HCT116 (cell line): ENCODE results near the gene C19orf38.

Experiments
- CBX3 ChIP-seq: IDR thresholded peaks from 2 replicates; pipeline ENCODE4 v1.6.1; 2012; ENCODE audit warnings: low read depth
- EGR1 ChIP-seq: IDR thresholded peaks from 2 replicates; pipeline ENCODE4 v1.6.1; 2012; ENCODE audit warnings: low read depth
- EZH2 ChIP-seq: fragments of 200-600 bp; sonication (generic); IDR thresholded peaks from 2 replicates; pipeline ENCODE4 v1.6.1; 2017; ENCODE audit warnings: antibody characterized with exemption, mixed run types
- EZH2phosphoT487 ChIP-seq: fragments of 200-600 bp; IDR thresholded peaks from 2 replicates; pipeline ENCODE4 v1.6.1; 2018; ENCODE audit warnings: antibody characterized with exemption, borderline replicate concordance
- POLR2A ChIP-seq: IDR thresholded peaks from 2 replicates; pipeline ENCODE4 v1.7.0; 2011; ENCODE audit warnings: borderline replicate concordance; ENCODE audit not compliant: insufficient read depth, insufficient read length; ENCODE audit errors: extremely low read depth
- POLR2AphosphoS5 ChIP-seq: IDR thresholded peaks from 2 replicates; pipeline ENCODE4 v1.6.1; 2011; ENCODE audit warnings: mild to moderate bottlenecking, low read depth, low read length, moderate library complexity
- REST ChIP-seq: IDR thresholded peaks from 2 replicates; pipeline ENCODE4 v1.6.1; 2012; ENCODE audit warnings: low read depth
- TCF7L2 ChIP-seq: IDR thresholded peaks from 2 replicates; pipeline ENCODE4 v1.7.0; 2011; ENCODE audit warnings: borderline replicate concordance, inconsistent platforms; ENCODE audit not compliant: insufficient read depth, insufficient read length; ENCODE audit errors: extremely low read depth
- YY1 ChIP-seq: IDR thresholded peaks from 2 replicates; pipeline ENCODE4 v1.6.1; 2011; ENCODE audit warnings: low read length, low read depth, moderate library complexity, mild to moderate bottlenecking; ENCODE audit not compliant: insufficient replicate concordance; ENCODE audit errors: extremely low read depth
- ZNF274 ChIP-seq: fragments of 200-500 bp; sonication (Bioruptor generic); IDR thresholded peaks from 2 replicates; pipeline ENCODE4 v1.6.1; 2014; ENCODE audit warnings: mild to moderate bottlenecking, low read depth, low read length, inconsistent platforms
- TF ChIP-seq, protein P1 (sequence below), 3 experiments: fragments of 200-600 bp in 1 of 3; sonication (generic) in 1 of 3; IDR thresholded peaks in 2 of 3; conservative IDR thresholded peaks in 1 of 3; 2 replicates each; pipeline ENCODE4 v1.5.1; 2012 to 2017; ENCODE audit warnings: low read depth in 2 of 3, low read length in 2 of 3, antibody characterized with exemption in 1 of 3, borderline replicate concordance in 1 of 3, control low read depth in 1 of 3, mild to moderate bottlenecking in 1 of 3, mixed read lengths in 1 of 3, mixed run types in 1 of 3, moderate library complexity in 1 of 3; ENCODE audit not compliant: insufficient read depth in 1 of 3
- TF ChIP-seq, protein P2 (sequence below): IDR thresholded peaks from 2 replicates; pipeline ENCODE4 v1.6.1; 2011; ENCODE audit warnings: mild to moderate bottlenecking, low read length, moderate library complexity; ENCODE audit not compliant: insufficient replicate concordance; ENCODE audit errors: extremely low read depth

DNA sequence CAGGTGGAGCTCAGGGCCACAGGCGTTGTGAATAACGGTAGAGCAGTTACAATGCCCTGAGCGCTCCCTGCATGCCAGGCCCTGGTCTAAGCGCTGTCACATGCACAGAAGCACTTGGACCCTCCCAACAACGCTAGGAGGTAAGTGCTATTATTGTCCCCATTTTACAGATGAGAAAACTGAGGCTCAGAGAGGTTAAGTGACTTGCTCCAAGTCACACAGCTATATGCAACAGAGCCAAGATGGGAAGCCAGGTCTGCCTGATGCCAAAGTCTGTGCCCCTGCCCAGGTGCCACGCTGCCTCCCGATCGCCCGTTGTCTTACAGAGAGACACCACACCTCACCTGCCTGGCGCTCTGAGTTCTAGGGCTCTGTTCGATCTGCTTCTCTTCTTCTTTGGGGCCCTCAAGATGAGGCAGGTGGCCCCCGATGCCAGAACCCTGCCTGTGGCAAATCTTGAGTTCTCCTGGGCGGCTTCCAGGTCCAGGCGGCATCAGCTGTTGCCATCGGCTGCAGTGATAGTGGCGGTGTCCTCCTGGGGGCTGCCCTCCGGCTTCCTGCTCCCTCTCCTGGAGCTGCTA, 60.3 kb downstream of the C19orf38 start:
- TF ChIP-seq POLR2A (no peak), REST (no peak), CBX3 (no peak), POLR2AphosphoS5 (no peak), EZH2phosphoT487 (no peak), EGR1 (no peak), YY1 (no peak), TCF7L2 (no peak), EZH2 (no peak), ZNF274 (no peak)
- TF ChIP-seq, protein P1, sequence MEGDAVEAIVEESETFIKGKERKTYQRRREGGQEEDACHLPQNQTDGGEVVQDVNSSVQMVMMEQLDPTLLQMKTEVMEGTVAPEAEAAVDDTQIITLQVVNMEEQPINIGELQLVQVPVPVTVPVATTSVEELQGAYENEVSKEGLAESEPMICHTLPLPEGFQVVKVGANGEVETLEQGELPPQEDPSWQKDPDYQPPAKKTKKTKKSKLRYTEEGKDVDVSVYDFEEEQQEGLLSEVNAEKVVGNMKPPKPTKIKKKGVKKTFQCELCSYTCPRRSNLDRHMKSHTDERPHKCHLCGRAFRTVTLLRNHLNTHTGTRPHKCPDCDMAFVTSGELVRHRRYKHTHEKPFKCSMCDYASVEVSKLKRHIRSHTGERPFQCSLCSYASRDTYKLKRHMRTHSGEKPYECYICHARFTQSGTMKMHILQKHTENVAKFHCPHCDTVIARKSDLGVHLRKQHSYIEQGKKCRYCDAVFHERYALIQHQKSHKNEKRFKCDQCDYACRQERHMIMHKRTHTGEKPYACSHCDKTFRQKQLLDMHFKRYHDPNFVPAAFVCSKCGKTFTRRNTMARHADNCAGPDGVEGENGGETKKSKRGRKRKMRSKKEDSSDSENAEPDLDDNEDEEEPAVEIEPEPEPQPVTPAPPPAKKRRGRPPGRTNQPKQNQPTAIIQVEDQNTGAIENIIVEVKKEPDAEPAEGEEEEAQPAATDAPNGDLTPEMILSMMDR (IDR thresholded peaks at IDR 0.05 in 2 of 3, conservative IDR thresholded peaks at IDR 0.05 in 1 of 3; ENCODE audit: borderline replicate concordance in 1 of 3, insufficient read depth in 1 of 3, low read depth in 2 of 3, low read length in 2 of 3) = no peak
- TF ChIP-seq, protein P2, sequence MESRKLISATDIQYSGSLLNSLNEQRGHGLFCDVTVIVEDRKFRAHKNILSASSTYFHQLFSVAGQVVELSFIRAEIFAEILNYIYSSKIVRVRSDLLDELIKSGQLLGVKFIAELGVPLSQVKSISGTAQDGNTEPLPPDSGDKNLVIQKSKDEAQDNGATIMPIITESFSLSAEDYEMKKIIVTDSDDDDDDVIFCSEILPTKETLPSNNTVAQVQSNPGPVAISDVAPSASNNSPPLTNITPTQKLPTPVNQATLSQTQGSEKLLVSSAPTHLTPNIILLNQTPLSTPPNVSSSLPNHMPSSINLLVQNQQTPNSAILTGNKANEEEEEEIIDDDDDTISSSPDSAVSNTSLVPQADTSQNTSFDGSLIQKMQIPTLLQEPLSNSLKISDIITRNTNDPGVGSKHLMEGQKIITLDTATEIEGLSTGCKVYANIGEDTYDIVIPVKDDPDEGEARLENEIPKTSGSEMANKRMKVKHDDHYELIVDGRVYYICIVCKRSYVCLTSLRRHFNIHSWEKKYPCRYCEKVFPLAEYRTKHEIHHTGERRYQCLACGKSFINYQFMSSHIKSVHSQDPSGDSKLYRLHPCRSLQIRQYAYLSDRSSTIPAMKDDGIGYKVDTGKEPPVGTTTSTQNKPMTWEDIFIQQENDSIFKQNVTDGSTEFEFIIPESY = no peak
